Right lobe of liver (tissue), 4 donors: ENCODE data around the gene CEP85L.

Experiments used
- POLR2A ChIP-seq: fragments of 450-650 bp; IDR thresholded peaks from one replicate; pipeline ENCODE4 v1.6.1; 2017; ENCODE audit warnings: antibody characterized with exemption, mild to moderate bottlenecking
- TF ChIP-seq, protein P1 (sequence below), 4 donors: fragments of 200-600 bp in 3 of 4; fragments of 450-650 bp in 1 of 4; IDR thresholded peaks; one replicate each; pipeline versions ENCODE4 v1.5.1 to v1.8.0; 2016 to 2022; ENCODE audit warnings: antibody characterized with exemption in 4 of 4, mild to moderate bottlenecking in 2 of 4
- donor health status: DM: no; HTN: no; CAD: no.
- donor health status: DM: no; HTN: no; CAD: no.
- donor health status: DM: no; HTN: yes; CAD: no.

GRCh38 chr6:118501765-118502164, 149.6 kb downstream of the CEP85L start:
- TF ChIP-seq, protein P1, sequence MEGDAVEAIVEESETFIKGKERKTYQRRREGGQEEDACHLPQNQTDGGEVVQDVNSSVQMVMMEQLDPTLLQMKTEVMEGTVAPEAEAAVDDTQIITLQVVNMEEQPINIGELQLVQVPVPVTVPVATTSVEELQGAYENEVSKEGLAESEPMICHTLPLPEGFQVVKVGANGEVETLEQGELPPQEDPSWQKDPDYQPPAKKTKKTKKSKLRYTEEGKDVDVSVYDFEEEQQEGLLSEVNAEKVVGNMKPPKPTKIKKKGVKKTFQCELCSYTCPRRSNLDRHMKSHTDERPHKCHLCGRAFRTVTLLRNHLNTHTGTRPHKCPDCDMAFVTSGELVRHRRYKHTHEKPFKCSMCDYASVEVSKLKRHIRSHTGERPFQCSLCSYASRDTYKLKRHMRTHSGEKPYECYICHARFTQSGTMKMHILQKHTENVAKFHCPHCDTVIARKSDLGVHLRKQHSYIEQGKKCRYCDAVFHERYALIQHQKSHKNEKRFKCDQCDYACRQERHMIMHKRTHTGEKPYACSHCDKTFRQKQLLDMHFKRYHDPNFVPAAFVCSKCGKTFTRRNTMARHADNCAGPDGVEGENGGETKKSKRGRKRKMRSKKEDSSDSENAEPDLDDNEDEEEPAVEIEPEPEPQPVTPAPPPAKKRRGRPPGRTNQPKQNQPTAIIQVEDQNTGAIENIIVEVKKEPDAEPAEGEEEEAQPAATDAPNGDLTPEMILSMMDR (IDR thresholded peaks at IDR 0.05) = no peak
- TF ChIP-seq POLR2A = no peak
